Renal cortical epithelial cell (primary cell): ENCODE measurements around the gene AKAP7. TPM values are rescaled to one million over a fixed set of nuclear protein-coding genes. Genes with fewer than 3 reads are reported as not detected.
A peak's percentile ranks its signal among the peaks of the same experiment; 100 is the strongest.

Experiments used
- DNase-seq: peaks from one replicate; pipeline ENCODE4 v3.0.0-alpha.2; 2011; ENCODE audit warnings: low read depth
- total RNA-seq: library from RNA; depleted of rRNA; stranded (reverse); fragments of >200 nt; gene quantifications from 2 replicates; pipeline ENCODE4 v1.2.3, GENCODE V29; 2014

The AKAP7 gene
- total RNA-seq, 1 donor from 2014 or later = 20.4 TPM

- peak; percentile 67 for DNase-seq
Observed at GRCh38 chr6:131199568-131200272, 64.5 kb downstream of the AKAP7 start.

- DNase-seq = peak; percentile 15
Observed at GRCh38 chr6:131205481-131206244, 70.4 kb downstream of the AKAP7 start.

DNA sequence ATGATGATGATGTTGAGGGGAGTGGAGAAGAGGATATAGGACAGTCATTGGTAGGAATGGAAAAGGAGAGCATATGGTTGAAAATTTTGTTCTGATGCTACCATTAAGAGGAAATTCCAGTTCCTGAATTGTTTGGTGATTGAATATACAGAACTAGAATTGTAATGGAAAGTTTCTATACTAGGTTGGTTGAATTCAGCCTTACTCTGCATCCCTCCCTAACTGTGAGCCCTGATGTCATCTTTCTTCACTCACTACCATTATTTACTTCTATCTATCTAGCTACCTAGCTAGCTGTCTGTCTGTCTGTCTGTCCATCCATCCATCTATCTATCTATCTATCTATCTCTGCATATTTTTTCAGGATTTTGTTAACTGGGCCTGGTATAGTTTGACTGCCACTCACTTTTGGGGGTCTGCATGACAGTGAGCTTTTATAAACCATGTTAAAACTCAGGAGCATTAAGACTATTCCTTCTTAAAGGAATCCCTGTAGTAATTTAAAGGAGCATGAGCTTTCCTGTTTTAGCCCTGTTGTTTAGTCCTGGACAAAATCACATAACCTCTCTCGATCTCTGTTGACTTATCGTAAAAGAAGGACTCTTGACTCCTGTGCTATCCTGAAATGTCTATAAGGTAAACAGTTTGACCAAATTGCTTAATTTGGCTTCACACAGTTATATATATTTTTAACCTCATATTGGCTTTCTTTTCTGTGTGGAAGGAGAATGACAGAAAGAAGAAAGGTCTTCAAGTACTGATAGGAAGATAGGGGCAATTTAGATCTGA lies 71.4 kb downstream of the AKAP7 start:
- no peak for DNase-seq

GRCh38 chr6:131208787-131209186 lies 73.5 kb downstream of the AKAP7 start:
- no peak for DNase-seq

DNA sequence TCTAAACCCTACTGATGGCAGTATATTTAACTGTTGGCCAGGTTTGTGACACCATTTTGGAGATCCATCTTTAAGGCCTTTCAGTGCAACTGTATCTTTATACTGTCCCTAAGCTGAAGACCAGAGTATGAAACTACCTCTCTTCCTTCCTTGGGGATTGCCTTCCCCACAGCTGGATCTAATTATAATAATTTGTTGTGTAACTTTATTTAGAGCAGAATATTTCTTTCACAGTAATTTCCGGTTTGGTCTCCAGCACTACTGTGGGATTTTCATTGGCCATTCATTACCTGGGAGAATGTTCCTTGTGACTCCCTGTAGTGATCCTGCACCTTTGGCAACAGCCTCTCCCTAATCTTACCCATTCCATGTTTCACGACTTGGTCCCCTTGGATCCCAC lies 75.2 kb downstream of the AKAP7 start:
- DNase-seq = no peak

GRCh38 chr6:131212024-131212423 lies 76.8 kb downstream of the AKAP7 start:
- no peak for DNase-seq

DNA sequence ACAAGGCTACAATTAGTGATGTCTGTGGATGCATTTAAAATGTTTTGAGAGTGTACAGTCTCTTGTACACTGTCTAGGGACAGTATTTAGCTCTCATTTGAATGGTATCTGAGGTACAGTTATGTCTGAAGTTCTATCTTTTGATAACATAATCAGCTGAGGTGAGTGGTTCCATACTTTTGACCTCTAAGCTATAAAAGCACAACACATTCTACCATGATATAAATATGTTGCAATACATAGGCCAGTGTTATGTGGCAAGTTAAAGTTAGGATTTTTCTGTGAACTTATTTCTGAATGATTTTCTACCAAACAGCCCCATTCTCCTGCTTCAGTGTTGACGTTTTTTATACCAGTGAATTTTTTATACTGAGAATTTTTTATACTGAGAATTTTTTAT lies 77.6 kb downstream of the AKAP7 start:
- DNase-seq = no peak

DNA sequence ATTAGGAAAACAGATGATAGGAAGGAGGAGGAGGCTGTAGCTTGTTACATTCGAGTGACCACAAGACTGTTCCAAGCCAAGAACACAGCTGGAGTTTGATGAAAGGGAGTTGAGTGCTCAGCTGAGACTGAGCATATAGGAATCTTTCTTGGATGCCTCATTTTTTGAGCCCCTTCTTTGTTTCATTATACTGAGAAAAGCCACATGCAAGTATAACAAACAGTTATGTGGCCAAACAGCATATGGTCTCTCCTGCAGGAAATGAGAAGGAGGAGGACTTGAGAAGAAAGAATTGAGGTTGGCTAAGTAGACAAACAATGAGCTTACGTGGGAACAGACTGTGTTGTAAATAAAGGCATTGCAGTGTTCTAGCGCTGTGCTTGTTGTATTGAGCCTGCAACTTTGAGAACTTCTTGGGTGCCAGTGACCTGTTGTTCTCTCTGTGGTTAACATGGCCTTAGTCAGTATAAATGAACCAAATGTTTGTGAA lies 78.3 kb downstream of the AKAP7 start:
- DNase-seq = peak; percentile 49

DNA sequence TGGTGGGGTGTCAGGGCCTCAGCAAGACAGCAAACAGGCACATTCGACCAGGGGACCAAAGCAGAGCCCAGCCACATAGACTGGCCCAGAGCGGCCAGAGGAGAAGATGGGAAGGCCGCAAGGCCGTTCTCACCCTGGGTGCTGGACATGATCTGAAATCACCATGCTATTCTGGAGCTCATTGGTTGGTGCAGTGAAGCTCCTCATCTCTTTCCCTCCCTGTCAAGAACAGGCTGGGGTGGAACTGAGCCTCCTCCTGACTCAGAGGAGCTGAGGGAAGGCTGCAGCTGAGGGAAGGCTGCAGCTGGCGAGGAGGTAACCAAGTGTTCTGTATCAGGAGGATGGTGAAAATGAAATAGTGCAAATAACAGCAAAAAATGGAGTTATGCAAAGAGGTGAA lies 80.0 kb downstream of the AKAP7 start:
- DNase-seq = no peak

- DNase-seq = no peak
Observed at GRCh38 chr6:131216246-131216645, 81.0 kb downstream of the AKAP7 start.

- DNase-seq = no peak
Observed at GRCh38 chr6:131222773-131223172, 87.5 kb downstream of the AKAP7 start.

- no peak for DNase-seq
Observed at GRCh38 chr6:131223416-131223815, 88.1 kb downstream of the AKAP7 start.

GRCh38 chr6:131225127-131225526 lies 89.9 kb downstream of the AKAP7 start:
- no peak for DNase-seq

DNA sequence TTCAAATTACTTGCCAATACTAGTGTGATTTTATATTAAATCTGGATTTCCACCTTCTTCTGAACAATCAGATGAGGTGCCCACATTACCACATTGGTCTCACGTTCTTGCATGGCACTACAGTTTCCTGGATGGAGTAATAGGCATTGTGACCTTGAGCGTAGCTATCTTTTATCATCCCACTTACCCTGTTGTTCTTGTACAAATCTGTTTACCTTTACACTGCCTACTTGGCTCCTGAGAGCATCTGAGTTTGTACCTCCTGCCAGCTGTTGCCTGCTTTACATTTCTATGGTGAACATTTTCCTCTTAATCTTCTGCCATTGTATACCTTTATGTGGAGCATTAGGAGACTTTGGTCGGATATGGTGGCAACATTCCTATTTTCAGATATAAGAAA lies 90.7 kb downstream of the AKAP7 start:
- DNase-seq = no peak

DNA sequence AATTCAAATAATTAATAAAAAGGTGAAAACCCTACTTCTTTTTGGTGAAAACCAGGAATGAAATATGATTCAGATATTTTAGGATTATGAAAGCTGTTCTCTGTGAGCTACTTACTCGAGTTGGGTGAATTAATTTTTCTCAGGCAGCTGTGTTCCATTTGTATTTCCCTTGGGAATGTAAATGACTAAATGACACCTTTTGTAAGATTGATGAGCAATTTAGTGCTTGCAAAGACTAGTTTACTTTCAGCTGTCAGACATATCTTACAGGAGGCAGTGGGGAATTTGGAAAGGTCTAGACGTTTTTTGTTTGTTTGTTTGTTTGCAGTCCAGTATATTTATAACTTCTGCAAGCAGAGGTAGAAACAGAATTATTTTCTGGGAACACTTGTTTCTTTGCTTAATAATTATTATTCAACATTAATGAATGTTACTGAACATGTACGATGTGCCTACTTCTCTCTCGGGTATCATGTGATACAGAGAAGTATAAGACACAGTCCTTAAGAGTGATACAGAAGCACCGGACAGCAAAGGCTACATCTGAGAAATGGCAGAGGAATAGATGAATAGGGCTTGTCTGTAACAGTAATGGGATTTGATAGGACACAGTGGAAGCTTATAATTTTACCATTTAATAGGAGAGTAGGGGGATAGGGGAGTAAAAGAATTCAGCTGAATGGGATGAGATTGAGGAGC lies 91.3 kb downstream of the AKAP7 start:
- no peak for DNase-seq

- no peak for DNase-seq
Observed at GRCh38 chr6:131227158-131227543, 91.9 kb downstream of the AKAP7 start.

DNA sequence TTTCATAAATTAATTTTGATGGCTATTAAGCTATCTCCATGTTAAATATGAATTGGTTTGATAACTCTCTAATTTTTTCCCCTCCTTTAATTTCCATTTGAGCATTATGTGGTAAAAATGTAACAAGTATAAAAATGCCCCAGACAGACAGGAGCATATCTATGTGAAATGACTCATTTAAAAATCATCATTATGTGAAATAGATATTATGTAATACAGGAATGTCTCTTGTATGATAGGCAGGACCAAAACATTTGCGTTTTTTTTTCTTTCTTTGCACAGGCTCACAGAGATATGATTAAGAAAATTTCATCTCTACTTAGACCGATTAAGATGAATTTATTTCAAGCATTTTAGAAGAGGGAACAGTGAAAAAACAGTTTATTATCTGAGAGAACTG lies 95.8 kb downstream of the AKAP7 start:
- DNase-seq = no peak

DNA sequence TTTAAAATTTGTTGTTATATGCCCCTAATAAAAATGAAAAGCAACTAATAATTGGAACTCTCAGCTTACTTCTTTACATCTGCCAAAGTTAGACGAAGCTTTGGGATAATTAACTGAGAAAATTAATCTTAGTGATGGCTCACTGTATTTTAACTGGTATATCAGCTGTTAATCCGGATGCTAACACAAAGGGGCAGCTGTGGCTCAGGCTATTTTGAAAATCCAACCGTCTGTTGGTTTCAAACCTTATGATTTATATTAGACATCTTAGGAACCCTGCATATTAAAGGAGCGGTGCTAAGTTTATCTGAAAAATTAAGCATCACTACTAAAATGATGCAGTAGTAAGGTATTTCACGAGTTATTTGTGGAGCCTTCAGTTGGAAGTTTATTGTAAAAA lies 96.6 kb downstream of the AKAP7 start:
- DNase-seq = no peak

DNA sequence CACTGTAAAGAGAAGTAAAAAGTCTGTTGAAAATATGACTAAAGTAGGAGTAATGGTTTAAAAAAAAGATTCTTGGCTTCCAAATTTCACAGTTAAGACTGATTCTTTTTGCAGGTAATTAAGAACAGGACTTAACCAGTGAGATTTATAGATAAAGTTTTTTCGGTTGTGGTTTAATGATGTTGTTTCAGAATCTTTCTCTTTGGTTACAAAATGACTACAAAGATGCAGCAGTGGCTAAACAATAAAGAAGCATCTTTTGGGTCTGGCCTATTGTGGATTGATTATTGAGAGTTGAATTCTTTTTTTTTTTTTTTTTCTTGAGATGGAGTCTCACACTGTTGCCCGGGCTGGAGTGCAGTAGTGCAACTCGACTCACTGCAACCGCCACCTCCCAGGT lies 109.7 kb downstream of the AKAP7 start:
- DNase-seq = no peak

GRCh38 chr6:131250122-131250521 lies 114.9 kb downstream of the AKAP7 start:
- peak; percentile 70 for DNase-seq

GRCh38 chr6:131250936-131251335 lies 115.7 kb downstream of the AKAP7 start:
- DNase-seq = no peak
